K562 (cell line): ENCODE results near the gene NR3C2. TPM values are rescaled to one million over a fixed set of nuclear protein-coding genes. Genes with fewer than 3 reads are reported as not detected.

ENCODE experiments used
- ATAC-seq: fragments of 200-7000 bp; cut with Tn5 transposase; 3 replicates; pipeline ENCODE4 v1.9.1; 2020; ENCODE audit warnings: moderate library complexity
- BruUV-seq: library from RNA; stranded (reverse); fragments of 400-500 nt; replicated peaks from 2 replicates; lab custom pipeline; 2021; lab: Mats Ljungman, UMichigan
- CTCF ChIA-PET: fragments of 300-600 bp; formaldehyde crosslinking; extraction: SDS; loops from one replicate; lab custom pipeline; 2021; ENCODE audit warnings: low intra/inter-chr PET ratio; lab: Yijun Ruan, JAX
- POLR2A ChIA-PET: fragments of 300-600, 350-650 bp; sonication (Branson Sonifier 250); formaldehyde crosslinking; extraction: SDS; loops from one replicate; lab custom pipeline; 2021; ENCODE audit warnings: antibody characterized with exemption, inconsistent platforms; lab: Yijun Ruan, JAX
- DNase-seq, 4 experiments: peaks; one replicate each; pipeline versions ENCODE4 v3.0.0 to v3.0.0-alpha.2; 2011 to 2018; ENCODE audit warnings: low spot score in 3 of 4, mixed read lengths in 3 of 4; ENCODE audit errors: extremely low read depth in 1 of 4
- FAIRE-seq: peaks from 2 replicates; lab custom pipeline; 2011; peaks lifted over from hg19 to GRCh38; lab: Jason Lieb, UNC
- H2AFZ ChIP-seq: 2 replicates; pipeline ENCODE4 v1.6.0; 2011; ENCODE audit warnings: low read depth, low read length, control low read depth, inconsistent platforms
- H3K27ac ChIP-seq: fragments of 200-600 bp; 3 replicates; pipeline ENCODE4 v1.8.0; 2011; ENCODE audit warnings: low read depth, mild to moderate bottlenecking, control low read depth, inconsistent platforms, low read length, moderate library complexity, mixed read lengths; ENCODE audit errors: extremely low read depth
- H3K27me3 ChIP-seq, 2 experiments: fragments of 300-600 bp in 1 of 2; 2 replicates in 1 of 2; 3 replicates in 1 of 2; pipeline versions ENCODE4 v1.6.0 to v1.8.0; 2011; ENCODE audit warnings: inconsistent platforms in 2 of 2, low read length in 2 of 2, mild to moderate bottlenecking in 1 of 2, mixed read lengths in 1 of 2, moderate library complexity in 1 of 2; ENCODE audit not compliant: control insufficient read depth in 2 of 2, insufficient read depth in 2 of 2
- H3K36me3 ChIP-seq: fragments of 300-600 bp; 3 replicates; pipeline ENCODE4 v1.8.0; 2011; ENCODE audit warnings: mild to moderate bottlenecking, low read length, inconsistent platforms; ENCODE audit not compliant: control insufficient read depth, insufficient read depth
- H3K4me1 ChIP-seq, 2 experiments: fragments of 200-600 bp in 1 of 2; replicated peaks in 1 of 2; 2 replicates in 1 of 2; 3 replicates in 1 of 2; pipeline versions ENCODE4 v1.5.1 to v1.8.0; 2011; ENCODE audit warnings: inconsistent platforms in 2 of 2, low read length in 2 of 2, mild to moderate bottlenecking in 1 of 2, mixed read lengths in 1 of 2, moderate library complexity in 1 of 2; ENCODE audit not compliant: control insufficient read depth in 2 of 2, insufficient read depth in 2 of 2
- H3K4me2 ChIP-seq: 2 replicates; pipeline ENCODE4 v1.6.1; 2011; ENCODE audit warnings: low read length, control low read depth, inconsistent platforms, mixed read lengths; ENCODE audit not compliant: insufficient read depth
- H3K4me3 ChIP-seq: fragments of 200-600 bp; sonication (generic), shearing (Covaris generic); 2 replicates; pipeline ENCODE4 v1.5.1; 2016; ENCODE audit warnings: control low read depth, inconsistent platforms
- H3K79me2 ChIP-seq: fragments of 200-600 bp; 3 replicates; pipeline ENCODE4 v1.8.0; 2011; ENCODE audit warnings: low read length, inconsistent platforms; ENCODE audit not compliant: control insufficient read depth, insufficient read depth
- H3K9ac ChIP-seq, 2 experiments: 2 replicates each; pipeline versions ENCODE4 v1.6.0 to v1.6.1; 2011; ENCODE audit warnings: low read depth in 2 of 2, low read length in 2 of 2, control low read depth in 1 of 2, inconsistent platforms in 1 of 2, mild to moderate bottlenecking in 1 of 2, mixed read lengths in 1 of 2; ENCODE audit not compliant: insufficient read depth in 1 of 2
- H3K9me1 ChIP-seq: one replicate; pipeline ENCODE4 v1.6.0; 2011; ENCODE audit warnings: inconsistent platforms, mild to moderate bottlenecking, low read length, moderate library complexity; ENCODE audit not compliant: control insufficient read depth, insufficient read depth
- H3K9me3 ChIP-seq: replicated peaks from 2 replicates; pipeline ENCODE4 v1.5.1; 2011; ENCODE audit warnings: low read depth, low read length, inconsistent platforms; ENCODE audit not compliant: control insufficient read depth, insufficient read depth
- H4K20me1 ChIP-seq: replicated peaks from 2 replicates; pipeline ENCODE4 v1.6.1; 2011; ENCODE audit warnings: low read length, inconsistent platforms, mixed read lengths; ENCODE audit not compliant: control insufficient read depth, insufficient read depth
- BDP1 ChIP-seq: IDR thresholded peaks from 3 replicates; pipeline ENCODE4 v1.6.1; 2011; ENCODE audit not compliant: insufficient read length, insufficient read depth
- CHCHD3 ChIP-seq: fragments of 250-450 bp; sonication (Bioruptor Pico); IDR thresholded peaks from 2 replicates; pipeline ENCODE4 v2.1.2; 2022; ENCODE audit warnings: mild to moderate bottlenecking
- FOSL1 ChIP-seq: fragments of 200-800 bp; sonication (Bioruptor generic); conservative IDR thresholded peaks from 2 replicates; pipeline ENCODE4 v1.6.1; 2016; ENCODE audit warnings: missing genetic modification characterization, missing compliant biosample characterization
- FOXA3 ChIP-seq, 2 experiments: fragments of 450-650 bp in 1 of 2; sonication (generic) in 1 of 2; formaldehyde crosslinking; IDR thresholded peaks in 1 of 2; conservative IDR thresholded peaks in 1 of 2; 2 replicates each; pipeline versions ENCODE4 v1.4.0 to v1.8.0; 2020 to 2022; ENCODE audit warnings: mild to moderate bottlenecking in 2 of 2, missing genetic modification reagents in 1 of 2
- SAFB ChIP-seq: fragments of 200-400 bp; formaldehyde crosslinking; IDR thresholded peaks from 2 replicates; pipeline ENCODE4 v1.6.1; 2017; ENCODE audit warnings: low read depth, low read length, borderline replicate concordance
- ZBTB1 ChIP-seq: sonication (generic); formaldehyde crosslinking; IDR thresholded peaks from 2 replicates; pipeline ENCODE4 v1.8.1; 2023; ENCODE audit warnings: missing genetic modification reagents, low read depth, mild to moderate bottlenecking, borderline replicate concordance
- WGBS: fragments of 100-300 bp; shearing (Covaris generic); methylation state at CpG from one replicate; pipeline ENCODE4 v1.1.6; 2016; ENCODE audit warnings: low coverage, mixed read lengths; ENCODE audit not compliant: insufficient coverage; ENCODE audit errors: missing lambda C conversion rate; 5-methylcytosine and 5-hydroxymethylcytosine counted together
- in situ Hi-C: fragments of 300-500 bp; cut with MboI; formaldehyde crosslinking; loops from 4 replicates; pipeline ENCODE4 v1.15.0; 2018; ENCODE audit warnings: inconsistent platforms, mixed read lengths
- intact Hi-C: fragments of 100-400 bp; cut with micrococcal nuclease; formaldehyde crosslinking; loops from 2 replicates; pipeline ENCODE4 v1.14.2; 2022
- polyA plus RNA-seq, 8 experiments: library from polyadenylated mRNA; depleted of rRNA in 4 of 8; stranded (reverse) in 5 of 8; unstranded in 3 of 8; fragments of >200 nt; fragmentation: Nextera tagmentation in 2 of 8; fragmentation: Illumina TruSeq in 1 of 8; extraction: Ambion mirVana in 2 of 8; extraction: Trizol in 1 of 8; gene quantifications; 2 replicates each; pipeline versions ENCODE4 v1.2.1 to v1.2.3, GENCODE V29; 2011 to 2014; ENCODE audit warnings: inconsistent platforms in 1 of 8, missing spikeins in 1 of 8
- total RNA-seq, 7 experiments: library from RNA; depleted of rRNA in 6 of 7; stranded (reverse); fragments of >200 nt in 6 of 7; fragmentation: Illumina TruSeq in 2 of 7; extraction: Trizol in 2 of 7; gene quantifications; 2 replicates each; pipeline versions ENCODE4 v1.2.1 to v1.2.3, GENCODE V29; 2011 to 2021; ENCODE audit warnings: low replicate concordance in 1 of 7
- TF ChIP-seq, protein P1 (sequence below): fragments of 450-650 bp; formaldehyde crosslinking; IDR thresholded peaks from 2 replicates; pipeline ENCODE4 v1.4.0; 2020; ENCODE audit warnings: mild to moderate bottlenecking, moderate library complexity
- TF ChIP-seq, protein P2 (sequence below): fragments of 200-800 bp; sonication (Bioruptor generic); IDR thresholded peaks from 2 replicates; pipeline ENCODE4 v1.6.1; 2017; ENCODE audit warnings: missing genetic modification characterization, missing compliant biosample characterization
- TF ChIP-seq, protein P3 (sequence below): fragments of 450-650 bp; formaldehyde crosslinking; conservative IDR thresholded peaks from 2 replicates; pipeline ENCODE4 v1.4.0; 2022; ENCODE audit warnings: mild to moderate bottlenecking, missing genetic modification characterization

NR3C2 gene
- total and polyA plus RNA-seq, 9 of the 15 experiments (the other 6 are each of a cell fraction or from before 2014, with no cell fraction given), result 0.01 to 0.28 (median 0.16) TPM; not detected in 2

DNA sequence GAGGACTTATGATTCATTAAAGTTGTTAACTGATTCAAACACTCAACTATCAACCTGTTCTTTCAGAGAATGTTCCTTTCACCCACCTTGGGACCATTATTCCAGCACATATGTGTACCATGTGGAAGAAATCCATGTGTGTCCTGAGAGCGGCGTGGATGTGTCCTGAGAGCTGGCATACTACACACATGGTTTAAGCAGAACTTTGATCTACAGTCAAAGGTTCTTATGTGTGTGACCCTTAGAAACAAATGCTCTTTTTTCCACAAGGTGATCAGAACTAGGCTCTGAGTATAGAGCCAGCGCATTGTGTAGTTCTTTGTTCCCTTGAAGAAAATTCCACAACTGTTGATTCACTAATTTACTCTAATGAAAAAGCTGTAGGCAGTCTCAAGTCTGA is 332.0 kb downstream of the NR3C2 start:
- Histone ChIP-seq H4K20me1 (no peaks in the 10 kb centered on the region), H3K4me2 (no peak overlapping the region), H3K27me3 (no peaks in the 10 kb centered on the region), H3K9me3 (no peaks in the 10 kb centered on the region), H3K9me1 (no peaks in the 10 kb centered on the region), H3K4me1 (no peaks in the 10 kb centered on the region), H3K36me3 (no peaks in the 10 kb centered on the region), H3K9ac (no peak overlapping the region), H3K79me2 (no peaks in the 10 kb centered on the region), H3K27ac (no peak overlapping the region), H2AFZ (no peak overlapping the region), H3K4me3 (no peak overlapping the region)
- intact Hi-C loops, result no loop called here
- ChIA-PET POLR2A (no interaction called here), CTCF (no interaction called here)
- DNase-seq (no peak), ATAC-seq (no peak), FAIRE-seq (no peak)
- in situ Hi-C loops, result no loop called here
- BruUV-seq, result no TSS peak
- TF ChIP-seq FOXA3 (CRISPR knock-in tag; conservative IDR thresholded peaks at IDR 0.05 in 1 of 2, IDR thresholded peaks at IDR 0.05 in 1 of 2), result no peak
- no peak for TF ChIP-seq BDP1
- TF ChIP-seq, protein P1, sequence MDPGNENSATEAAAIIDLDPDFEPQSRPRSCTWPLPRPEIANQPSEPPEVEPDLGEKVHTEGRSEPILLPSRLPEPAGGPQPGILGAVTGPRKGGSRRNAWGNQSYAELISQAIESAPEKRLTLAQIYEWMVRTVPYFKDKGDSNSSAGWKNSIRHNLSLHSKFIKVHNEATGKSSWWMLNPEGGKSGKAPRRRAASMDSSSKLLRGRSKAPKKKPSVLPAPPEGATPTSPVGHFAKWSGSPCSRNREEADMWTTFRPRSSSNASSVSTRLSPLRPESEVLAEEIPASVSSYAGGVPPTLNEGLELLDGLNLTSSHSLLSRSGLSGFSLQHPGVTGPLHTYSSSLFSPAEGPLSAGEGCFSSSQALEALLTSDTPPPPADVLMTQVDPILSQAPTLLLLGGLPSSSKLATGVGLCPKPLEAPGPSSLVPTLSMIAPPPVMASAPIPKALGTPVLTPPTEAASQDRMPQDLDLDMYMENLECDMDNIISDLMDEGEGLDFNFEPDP, result no peak
- TF ChIP-seq CHCHD3 (CRISPR knock-in tag), result no peak
- no peak for TF ChIP-seq FOSL1 (tag)
- no peak for TF ChIP-seq SAFB
- TF ChIP-seq ZBTB1, result no peak
- TF ChIP-seq, protein P2, sequence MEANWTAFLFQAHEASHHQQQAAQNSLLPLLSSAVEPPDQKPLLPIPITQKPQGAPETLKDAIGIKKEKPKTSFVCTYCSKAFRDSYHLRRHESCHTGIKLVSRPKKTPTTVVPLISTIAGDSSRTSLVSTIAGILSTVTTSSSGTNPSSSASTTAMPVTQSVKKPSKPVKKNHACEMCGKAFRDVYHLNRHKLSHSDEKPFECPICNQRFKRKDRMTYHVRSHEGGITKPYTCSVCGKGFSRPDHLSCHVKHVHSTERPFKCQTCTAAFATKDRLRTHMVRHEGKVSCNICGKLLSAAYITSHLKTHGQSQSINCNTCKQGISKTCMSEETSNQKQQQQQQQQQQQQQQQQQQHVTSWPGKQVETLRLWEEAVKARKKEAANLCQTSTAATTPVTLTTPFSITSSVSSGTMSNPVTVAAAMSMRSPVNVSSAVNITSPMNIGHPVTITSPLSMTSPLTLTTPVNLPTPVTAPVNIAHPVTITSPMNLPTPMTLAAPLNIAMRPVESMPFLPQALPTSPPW (CRISPR knock-in tag), result no peak
- TF ChIP-seq, protein P3, sequence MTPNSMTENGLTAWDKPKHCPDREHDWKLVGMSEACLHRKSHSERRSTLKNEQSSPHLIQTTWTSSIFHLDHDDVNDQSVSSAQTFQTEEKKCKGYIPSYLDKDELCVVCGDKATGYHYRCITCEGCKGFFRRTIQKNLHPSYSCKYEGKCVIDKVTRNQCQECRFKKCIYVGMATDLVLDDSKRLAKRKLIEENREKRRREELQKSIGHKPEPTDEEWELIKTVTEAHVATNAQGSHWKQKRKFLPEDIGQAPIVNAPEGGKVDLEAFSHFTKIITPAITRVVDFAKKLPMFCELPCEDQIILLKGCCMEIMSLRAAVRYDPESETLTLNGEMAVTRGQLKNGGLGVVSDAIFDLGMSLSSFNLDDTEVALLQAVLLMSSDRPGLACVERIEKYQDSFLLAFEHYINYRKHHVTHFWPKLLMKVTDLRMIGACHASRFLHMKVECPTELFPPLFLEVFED (CRISPR knock-in tag), result no peak
- 0% methylated on average over 3 of the region's 3 CpGs for WGBS
